HEK293 (cell line): ENCODE results near the gene STXBP5L.

Experiments used
- CTCF ChIP-seq: fragments of 450-650 bp; formaldehyde crosslinking; IDR thresholded peaks from 2 replicates; pipeline ENCODE4 v1.5.1; 2016; ENCODE audit warnings: missing biosample characterization, missing genetic modification characterization
- KLF9 ChIP-seq: fragments of 450-650 bp; formaldehyde crosslinking; IDR thresholded peaks from 2 replicates; pipeline ENCODE4 v1.5.1; 2016; ENCODE audit warnings: missing biosample characterization, missing genetic modification characterization, low read depth
- MYNN ChIP-seq: fragments of 450-650 bp; formaldehyde crosslinking; IDR thresholded peaks from 2 replicates; pipeline ENCODE4 v1.5.1; 2016; ENCODE audit warnings: missing biosample characterization, missing genetic modification characterization, borderline replicate concordance
- OSR2 ChIP-seq: fragments of 450-650 bp; formaldehyde crosslinking; IDR thresholded peaks from 2 replicates; pipeline ENCODE4 v1.5.1; 2016; ENCODE audit warnings: missing biosample characterization, missing genetic modification characterization
- REPIN1 ChIP-seq: fragments of 450-650 bp; formaldehyde crosslinking; IDR thresholded peaks from 2 replicates; pipeline ENCODE4 v1.5.1; 2017; ENCODE audit warnings: missing biosample characterization, missing genetic modification characterization, low read depth
- ZNF704 ChIP-seq: fragments of 450-650 bp; formaldehyde crosslinking; IDR thresholded peaks from 2 replicates; pipeline ENCODE4 v1.5.1; 2016; ENCODE audit warnings: missing biosample characterization, missing genetic modification characterization
- TF ChIP-seq, protein P1 (sequence below): fragments of 450-650 bp; formaldehyde crosslinking; IDR thresholded peaks from 2 replicates; pipeline ENCODE4 v1.5.1; 2017; ENCODE audit warnings: missing biosample characterization, missing genetic modification characterization
- TF ChIP-seq, protein P2 (sequence below): fragments of 450-650 bp; formaldehyde crosslinking; IDR thresholded peaks from 2 replicates; pipeline ENCODE4 v1.5.1; 2016; ENCODE audit warnings: missing biosample characterization, missing genetic modification characterization
- TF ChIP-seq, protein P3 (sequence below): fragments of 450-650 bp; formaldehyde crosslinking; IDR thresholded peaks from 2 replicates; pipeline ENCODE4 v1.5.1; 2016; ENCODE audit warnings: missing biosample characterization, missing genetic modification characterization, low read depth

DNA sequence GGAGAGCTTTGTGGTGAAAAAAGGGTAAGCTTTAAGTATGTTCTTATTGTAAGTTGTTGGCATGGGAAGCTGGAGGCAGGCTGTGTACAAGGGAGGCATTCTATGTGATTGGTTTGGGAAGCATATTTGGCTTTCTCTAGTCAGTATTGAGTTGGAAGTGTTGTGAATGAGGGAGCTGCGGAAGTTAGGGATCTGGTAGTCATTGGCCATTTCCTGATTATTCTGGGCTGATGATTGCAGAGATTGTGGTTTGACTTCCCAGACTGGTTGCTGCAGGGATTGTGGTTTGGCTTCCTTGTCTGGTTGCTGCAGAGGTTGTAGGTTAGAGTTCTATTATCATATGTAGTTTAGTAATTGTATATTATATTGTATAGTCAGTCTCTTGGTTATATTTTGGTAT lies 21.0 kb downstream of the STXBP5L start:
- TF ChIP-seq CTCF = no peak
- TF ChIP-seq, protein P1, sequence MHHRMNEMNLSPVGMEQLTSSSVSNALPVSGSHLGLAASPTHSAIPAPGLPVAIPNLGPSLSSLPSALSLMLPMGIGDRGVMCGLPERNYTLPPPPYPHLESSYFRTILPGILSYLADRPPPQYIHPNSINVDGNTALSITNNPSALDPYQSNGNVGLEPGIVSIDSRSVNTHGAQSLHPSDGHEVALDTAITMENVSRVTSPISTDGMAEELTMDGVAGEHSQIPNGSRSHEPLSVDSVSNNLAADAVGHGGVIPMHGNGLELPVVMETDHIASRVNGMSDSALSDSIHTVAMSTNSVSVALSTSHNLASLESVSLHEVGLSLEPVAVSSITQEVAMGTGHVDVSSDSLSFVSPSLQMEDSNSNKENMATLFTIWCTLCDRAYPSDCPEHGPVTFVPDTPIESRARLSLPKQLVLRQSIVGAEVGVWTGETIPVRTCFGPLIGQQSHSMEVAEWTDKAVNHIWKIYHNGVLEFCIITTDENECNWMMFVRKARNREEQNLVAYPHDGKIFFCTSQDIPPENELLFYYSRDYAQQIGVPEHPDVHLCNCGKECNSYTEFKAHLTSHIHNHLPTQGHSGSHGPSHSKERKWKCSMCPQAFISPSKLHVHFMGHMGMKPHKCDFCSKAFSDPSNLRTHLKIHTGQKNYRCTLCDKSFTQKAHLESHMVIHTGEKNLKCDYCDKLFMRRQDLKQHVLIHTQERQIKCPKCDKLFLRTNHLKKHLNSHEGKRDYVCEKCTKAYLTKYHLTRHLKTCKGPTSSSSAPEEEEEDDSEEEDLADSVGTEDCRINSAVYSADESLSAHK = no peak
- no peak for TF ChIP-seq ZNF704 (tag by site-specific recombination)
- TF ChIP-seq, protein P2, sequence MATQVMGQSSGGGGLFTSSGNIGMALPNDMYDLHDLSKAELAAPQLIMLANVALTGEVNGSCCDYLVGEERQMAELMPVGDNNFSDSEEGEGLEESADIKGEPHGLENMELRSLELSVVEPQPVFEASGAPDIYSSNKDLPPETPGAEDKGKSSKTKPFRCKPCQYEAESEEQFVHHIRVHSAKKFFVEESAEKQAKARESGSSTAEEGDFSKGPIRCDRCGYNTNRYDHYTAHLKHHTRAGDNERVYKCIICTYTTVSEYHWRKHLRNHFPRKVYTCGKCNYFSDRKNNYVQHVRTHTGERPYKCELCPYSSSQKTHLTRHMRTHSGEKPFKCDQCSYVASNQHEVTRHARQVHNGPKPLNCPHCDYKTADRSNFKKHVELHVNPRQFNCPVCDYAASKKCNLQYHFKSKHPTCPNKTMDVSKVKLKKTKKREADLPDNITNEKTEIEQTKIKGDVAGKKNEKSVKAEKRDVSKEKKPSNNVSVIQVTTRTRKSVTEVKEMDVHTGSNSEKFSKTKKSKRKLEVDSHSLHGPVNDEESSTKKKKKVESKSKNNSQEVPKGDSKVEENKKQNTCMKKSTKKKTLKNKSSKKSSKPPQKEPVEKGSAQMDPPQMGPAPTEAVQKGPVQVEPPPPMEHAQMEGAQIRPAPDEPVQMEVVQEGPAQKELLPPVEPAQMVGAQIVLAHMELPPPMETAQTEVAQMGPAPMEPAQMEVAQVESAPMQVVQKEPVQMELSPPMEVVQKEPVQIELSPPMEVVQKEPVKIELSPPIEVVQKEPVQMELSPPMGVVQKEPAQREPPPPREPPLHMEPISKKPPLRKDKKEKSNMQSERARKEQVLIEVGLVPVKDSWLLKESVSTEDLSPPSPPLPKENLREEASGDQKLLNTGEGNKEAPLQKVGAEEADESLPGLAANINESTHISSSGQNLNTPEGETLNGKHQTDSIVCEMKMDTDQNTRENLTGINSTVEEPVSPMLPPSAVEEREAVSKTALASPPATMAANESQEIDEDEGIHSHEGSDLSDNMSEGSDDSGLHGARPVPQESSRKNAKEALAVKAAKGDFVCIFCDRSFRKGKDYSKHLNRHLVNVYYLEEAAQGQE = no peak
- TF ChIP-seq MYNN (tag by site-specific recombination) = no peak
- TF ChIP-seq, protein P3, sequence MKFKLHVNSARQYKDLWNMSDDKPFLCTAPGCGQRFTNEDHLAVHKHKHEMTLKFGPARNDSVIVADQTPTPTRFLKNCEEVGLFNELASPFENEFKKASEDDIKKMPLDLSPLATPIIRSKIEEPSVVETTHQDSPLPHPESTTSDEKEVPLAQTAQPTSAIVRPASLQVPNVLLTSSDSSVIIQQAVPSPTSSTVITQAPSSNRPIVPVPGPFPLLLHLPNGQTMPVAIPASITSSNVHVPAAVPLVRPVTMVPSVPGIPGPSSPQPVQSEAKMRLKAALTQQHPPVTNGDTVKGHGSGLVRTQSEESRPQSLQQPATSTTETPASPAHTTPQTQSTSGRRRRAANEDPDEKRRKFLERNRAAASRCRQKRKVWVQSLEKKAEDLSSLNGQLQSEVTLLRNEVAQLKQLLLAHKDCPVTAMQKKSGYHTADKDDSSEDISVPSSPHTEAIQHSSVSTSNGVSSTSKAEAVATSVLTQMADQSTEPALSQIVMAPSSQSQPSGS (tag by site-specific recombination) = no peak
- no peak for TF ChIP-seq KLF9 (tag by site-specific recombination)
- no peak for TF ChIP-seq OSR2
- no peak for TF ChIP-seq REPIN1 (tag by site-specific recombination)
